HPDE6-E6E7 (cell line): ENCODE measurements around the gene STARD13.

Experiments
- DNase-seq: peaks from one replicate; pipeline ENCODE4 v3.0.0; 2011; ENCODE audit warnings: missing footprints; ENCODE audit errors: extremely low spot score

The STARD13 gene

DNA sequence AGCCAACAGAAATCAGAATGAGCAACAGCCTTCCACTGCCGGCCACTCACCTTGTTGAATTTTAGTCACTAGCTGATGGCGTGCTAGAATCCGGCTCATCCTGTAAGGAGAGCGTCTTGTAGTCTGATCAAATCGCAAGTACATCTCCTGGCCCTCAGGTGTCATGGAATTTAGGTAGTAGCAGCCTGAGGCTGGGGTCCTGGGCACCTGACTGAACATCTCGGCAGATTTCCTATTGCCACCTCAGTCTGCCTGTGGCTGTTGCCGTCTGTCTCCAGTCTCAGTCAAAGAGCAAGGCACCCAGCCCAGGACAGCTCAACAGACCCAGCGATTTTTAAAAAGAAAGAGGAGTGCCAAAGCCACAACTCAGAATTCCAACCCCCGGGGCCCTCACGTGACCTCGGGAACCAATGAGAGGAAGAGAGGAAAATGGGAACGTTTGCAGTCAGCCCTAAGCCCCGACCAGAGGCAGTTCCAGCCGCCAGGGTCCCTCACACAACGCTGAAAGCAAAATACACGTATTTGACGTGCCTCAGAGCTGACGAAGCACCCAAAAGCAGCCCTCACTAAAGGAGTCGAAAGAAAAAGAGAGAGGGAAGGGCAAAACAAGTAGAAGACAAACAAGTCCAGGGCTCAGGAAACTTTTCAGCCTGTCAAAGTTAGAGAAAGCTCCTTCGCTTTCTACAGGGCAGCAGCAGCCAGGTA lies at the start of gene STARD13:
Gene STARD13, minus strand, starts transcription at position 336 of the 705 bp plus-strand sequence. Its CDS starts 117 bp downstream, at position 219.
- DNase-seq = peak; percentile 51

GRCh38 chr13:33334831-33335230 lies 49.3 kb upstream of the STARD13 start:
- DNase-seq = no peak

DNA sequence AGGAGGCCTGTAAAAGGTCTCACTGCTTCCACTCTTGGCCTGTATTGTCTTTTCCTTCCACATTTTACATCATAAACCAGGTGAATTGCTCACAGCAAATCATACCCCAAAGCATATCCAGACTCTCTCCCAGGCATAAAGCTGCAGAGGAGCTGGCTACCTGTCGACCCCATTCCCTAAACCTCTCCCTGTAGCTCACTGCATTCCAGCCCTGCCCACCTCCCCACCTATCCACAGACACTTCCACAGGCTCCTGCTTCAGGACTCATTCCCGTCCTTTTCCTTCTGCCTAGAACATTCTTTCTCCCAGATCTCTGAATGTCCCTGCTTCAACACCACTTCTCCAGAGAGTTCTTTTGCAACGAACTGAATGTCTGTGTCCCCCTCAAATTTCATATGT lies 46.4 kb upstream of the STARD13 start:
- DNase-seq = no peak

- no peak for DNase-seq
Measured at GRCh38 chr13:33330483-33330882, 44.9 kb upstream of the STARD13 start.

- DNase-seq = no peak
Measured at GRCh38 chr13:33328701-33329100, 43.1 kb upstream of the STARD13 start.

DNA sequence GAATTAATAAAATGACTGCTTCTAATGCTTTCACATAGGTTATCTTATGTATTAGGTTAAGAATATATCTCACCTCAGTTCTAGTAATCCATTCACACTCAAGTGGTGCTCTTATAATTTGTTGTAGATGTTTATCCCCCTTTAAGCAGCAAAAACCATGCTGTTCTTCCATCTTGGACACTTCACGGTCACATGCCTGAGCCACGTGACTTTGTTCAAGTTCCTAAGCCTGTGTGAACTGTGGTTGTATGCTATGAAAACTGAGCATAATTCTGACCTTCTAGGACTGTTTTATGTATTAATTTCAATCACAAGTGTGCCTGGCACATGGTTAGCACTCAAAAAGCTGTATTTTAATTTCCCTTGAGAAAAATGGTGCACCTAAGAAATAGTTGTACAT lies 41.2 kb upstream of the STARD13 start:
- no peak for DNase-seq

- no peak for DNase-seq
Measured at GRCh38 chr13:33326246-33326645, 40.7 kb upstream of the STARD13 start.

DNA sequence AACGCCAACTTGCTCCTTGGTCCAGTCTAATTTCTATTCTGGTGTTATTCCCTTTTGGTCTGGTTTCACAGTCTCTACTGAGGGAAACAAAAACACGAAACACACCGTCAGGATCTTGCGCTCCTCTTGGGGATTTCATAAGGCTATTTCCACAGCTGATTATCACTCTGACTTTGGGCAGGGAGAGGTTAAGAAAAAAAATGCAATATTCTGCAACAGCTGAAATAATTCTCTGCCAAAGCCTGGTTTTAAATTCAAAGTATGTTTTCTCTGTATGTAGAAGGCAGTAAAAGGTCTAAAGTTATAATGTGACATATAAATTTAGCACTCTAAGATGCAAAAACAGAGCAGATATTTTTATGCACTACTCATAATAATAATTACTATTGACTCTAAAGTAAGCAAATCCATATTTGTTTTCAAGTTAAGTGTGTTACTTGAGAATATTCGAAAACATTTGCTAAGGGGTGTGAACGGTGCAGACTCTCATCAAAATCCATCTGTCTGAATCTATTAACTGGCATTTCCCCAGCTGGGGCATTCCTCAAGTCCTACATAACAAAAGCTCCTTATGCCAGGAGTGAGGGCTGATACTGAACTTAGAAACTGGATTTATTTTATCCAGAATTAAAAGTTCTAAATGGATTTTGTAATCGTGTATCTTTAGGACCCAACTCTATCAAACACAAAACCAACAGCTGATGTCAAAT lies 38.4 kb upstream of the STARD13 start:
- DNase-seq = no peak

DNA sequence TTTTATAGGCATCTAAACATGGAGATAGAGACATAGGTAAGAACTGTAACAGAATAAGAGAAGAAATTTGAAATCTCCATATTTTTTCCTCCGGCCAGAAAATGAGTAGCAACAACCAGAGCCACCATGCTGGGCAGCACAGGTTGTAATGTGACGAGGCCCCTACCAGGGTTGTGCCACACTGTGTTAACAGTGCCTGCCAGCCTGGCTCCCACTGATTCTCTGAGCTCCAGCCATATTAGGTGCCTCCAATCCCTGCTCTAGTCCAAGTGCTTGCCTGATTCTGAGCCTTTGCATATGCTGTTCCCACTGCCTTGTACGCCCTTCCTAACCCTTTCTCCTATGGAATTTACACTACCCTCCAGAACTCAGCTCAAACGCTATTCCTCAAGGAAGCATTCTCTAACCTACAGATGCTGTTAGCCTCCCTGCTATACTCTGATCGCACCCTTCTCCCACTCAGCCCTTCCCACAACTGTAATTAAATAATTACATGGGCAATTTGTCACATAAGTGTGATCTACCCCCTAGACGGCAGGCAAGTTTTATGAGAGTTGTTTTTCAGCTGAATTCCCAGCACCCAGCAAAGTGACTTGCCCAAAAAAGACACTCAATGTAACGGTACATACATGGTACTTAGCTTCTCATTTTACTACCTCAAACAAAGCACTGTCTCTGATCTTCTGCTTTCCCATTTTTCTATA lies 37.6 kb upstream of the STARD13 start:
- no peak for DNase-seq

GRCh38 chr13:33322543-33322809 lies 36.9 kb upstream of the STARD13 start:
- DNase-seq = no peak

GRCh38 chr13:33321686-33322542 lies 36.4 kb upstream of the STARD13 start:
- no peak for DNase-seq

- DNase-seq = no peak
Measured at GRCh38 chr13:33319859-33320258, 34.3 kb upstream of the STARD13 start.

GRCh38 chr13:33318744-33319143 lies 33.2 kb upstream of the STARD13 start:
- DNase-seq = no peak

DNA sequence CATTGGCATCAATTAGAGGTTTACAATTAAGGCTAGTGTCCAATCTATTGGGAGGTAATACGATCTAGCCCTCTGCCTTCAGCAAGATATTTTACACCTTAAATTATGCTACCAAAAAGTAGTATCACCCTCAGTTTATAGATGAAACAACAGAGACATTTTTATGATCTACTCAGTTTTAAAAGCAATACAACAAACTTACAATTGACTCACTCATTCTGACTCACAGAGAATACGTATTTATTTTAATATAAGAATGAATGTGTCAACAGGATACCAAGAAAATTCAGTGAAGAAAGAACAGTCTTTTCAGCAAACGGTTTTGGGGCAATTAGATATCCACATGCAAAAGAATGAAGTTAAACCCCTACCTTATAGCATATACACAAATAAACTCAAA lies 32.5 kb upstream of the STARD13 start:
- DNase-seq = no peak

DNA sequence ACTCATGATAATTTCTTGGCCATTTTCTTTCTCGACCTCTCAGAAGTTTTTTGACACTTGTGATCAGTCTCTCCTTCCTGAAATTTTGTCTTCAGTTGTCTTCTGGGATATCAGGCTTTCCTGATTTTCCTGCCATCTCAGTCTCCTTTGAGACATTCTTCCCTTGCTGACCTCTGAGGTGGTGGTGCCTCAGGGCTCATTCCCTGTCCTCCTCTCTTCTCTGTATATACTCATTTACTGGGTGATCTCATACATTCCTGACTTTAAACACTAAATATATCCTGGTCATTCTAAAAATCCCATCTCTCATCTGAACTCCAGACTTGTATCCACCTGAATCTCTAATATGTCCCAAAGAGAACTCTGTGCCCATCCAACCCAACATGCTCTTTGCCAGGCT lies 31.3 kb upstream of the STARD13 start:
- no peak for DNase-seq

- DNase-seq = no peak
Measured at GRCh38 chr13:33313504-33313903, 27.9 kb upstream of the STARD13 start.

GRCh38 chr13:33312861-33313212 lies 27.3 kb upstream of the STARD13 start:
- no peak for DNase-seq

DNA sequence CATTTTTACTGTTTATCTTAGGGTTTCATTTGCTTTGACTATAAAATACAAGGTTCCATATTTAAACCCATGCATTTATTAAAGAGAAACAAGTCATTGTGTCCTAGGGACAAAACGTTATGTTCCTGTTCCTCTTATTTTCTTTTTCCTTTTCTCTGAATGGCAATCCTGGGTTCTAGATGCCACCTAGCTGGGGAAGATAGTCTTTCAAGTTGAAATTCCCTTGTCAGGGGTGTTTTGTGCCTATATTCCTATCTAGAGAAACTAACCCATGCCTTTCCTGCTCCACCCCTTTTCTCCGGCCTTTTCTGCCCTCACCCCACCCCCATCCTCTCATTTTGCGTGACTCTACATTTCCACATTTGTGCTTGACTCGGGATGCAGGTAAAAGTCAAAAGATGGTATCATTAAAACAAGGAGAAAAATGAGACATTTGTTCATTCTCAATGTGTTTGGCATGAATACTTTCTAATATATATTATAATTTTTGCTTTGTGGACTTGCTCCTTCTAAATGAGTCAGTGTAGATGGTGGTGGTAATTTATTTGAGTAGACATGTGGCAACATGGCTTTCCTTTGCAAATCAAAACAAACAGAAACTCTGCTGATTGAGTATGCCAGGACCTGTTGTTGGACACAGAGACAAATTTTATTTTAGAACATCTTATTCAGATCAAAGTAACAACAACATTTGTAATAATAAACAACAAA lies 26.8 kb upstream of the STARD13 start:
- DNase-seq = peak; percentile 7

GRCh38 chr13:33311040-33311439 lies 25.5 kb upstream of the STARD13 start:
- no peak for DNase-seq

- DNase-seq = no peak
Measured at GRCh38 chr13:33310245-33311038, 24.9 kb upstream of the STARD13 start.

DNA sequence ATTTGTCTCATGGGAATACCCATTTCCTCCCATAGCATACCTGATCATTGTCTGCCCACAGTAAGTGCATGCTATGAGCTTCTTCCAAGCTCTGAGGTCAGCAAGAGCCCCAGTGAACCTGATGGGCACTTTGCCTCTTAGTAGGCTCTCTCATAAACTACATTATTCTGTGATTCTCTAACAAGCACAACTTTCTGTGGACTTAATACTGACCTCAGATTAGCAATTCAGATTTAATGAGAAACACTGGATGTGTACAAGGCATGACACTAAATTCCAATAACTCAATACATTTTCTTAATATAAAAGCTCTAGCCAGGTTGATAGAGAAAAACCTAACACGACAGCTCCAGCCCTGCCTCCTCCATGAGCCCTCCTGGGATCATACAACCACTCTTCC lies 23.3 kb upstream of the STARD13 start:
- DNase-seq = no peak
